COR-L47 (cell line): ENCODE measurements around the gene LGR4.
A peak's percentile ranks its signal among the peaks of the same experiment; 100 is the strongest.
"Not testable (repeated sequence)": the region's sequence is repeated elsewhere in the genome, so short reads cannot be mapped to it uniquely, and the experiment has no call there.

Experiments used
- DNase-seq: peaks from one replicate; lab custom pipeline; 2025; lab: John Stamatoyannopoulos, UW

The LGR4 gene

DNA sequence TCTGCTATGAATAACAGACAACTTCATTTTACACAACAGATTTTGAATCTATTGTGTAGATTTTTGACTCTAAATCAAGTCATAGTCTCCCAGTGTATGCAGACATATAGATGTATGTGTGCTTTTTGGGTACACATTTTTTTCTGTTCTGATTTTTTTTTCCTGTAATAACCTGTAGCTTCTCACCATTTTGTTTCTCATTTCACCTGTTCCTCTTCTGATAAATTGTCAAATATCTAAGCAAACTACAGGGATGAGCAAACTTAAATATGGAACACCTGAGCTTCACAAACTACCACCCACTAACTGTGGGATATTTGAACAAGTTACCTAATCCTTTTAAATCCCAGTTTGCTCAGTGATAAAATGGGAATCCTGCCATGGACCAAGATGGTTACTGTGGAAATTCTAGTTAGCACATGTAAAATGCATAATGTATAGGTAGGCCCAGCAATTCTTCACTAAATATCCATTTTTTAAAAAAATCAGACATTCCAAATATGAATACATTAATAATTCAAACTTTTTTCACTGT lies 15.7 kb downstream of the LGR4 start:
- no peak for DNase-seq

DNA sequence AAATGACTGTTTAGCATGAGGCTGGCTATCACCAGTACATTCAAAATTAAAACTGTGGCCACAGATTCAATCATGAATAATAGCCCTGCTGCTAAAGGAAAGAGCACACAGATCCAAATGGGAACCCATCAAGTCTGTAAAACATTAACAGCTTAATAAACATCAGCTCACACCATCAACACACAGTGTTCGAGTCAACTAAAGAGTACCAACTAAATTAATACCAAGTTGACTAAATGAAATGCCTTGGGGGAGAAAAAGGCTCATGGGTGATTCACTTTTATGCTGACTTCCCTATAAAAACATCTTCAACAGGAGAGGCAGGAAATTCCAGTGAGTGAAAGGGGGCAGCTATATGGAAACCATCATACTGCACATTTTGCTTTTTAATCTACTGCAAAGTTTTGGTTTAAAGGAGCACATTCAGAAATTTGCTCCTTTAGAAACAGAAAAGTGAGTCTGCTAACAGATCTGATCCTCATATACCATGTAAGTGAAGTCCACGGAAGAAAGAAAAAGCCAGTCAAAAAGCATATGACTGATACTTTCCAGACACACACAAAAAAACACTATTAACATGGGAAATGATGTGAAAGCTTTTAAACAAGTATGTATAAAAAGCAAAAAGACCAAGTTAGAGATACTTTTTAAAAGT lies 16.3 kb downstream of the LGR4 start:
- no peak for DNase-seq

DNA sequence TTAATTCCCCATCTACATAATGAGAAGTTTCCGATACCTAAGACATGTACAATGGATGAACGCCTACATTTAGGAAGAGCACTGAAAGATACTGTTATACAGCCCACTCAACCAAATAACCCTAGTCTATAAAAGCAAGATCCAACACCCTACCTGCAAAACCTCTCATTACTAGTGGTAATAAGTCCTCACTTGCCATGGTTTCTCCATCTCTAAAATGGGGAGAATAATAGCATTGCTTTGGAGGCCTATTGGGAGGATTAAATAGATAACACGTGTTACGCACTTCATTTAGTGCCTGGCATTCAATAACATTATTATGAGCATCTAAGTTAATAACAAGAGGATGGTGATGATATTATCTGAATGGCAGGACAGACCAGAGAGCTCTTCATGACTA lies 16.9 kb downstream of the LGR4 start:
- DNase-seq: no peak

DNA sequence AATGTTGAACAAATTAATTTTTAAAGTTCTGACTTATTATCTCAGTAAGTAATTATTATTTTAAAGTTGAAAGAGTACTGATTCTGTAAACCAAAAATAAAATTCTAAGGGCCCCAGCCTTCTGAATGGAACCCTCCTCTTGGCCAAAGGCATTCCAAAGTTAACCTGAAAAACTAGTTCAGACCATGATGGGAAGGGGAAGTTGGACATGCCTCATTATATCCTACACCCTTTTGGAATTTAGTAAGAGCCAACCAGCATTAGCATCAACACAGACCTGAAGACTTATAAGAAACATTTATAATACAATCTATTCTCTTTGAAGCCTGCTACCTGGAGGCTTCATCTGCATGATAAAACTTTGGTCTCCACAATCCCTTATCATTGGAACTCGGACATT lies 18.9 kb downstream of the LGR4 start:
- DNase-seq: no peak

DNA sequence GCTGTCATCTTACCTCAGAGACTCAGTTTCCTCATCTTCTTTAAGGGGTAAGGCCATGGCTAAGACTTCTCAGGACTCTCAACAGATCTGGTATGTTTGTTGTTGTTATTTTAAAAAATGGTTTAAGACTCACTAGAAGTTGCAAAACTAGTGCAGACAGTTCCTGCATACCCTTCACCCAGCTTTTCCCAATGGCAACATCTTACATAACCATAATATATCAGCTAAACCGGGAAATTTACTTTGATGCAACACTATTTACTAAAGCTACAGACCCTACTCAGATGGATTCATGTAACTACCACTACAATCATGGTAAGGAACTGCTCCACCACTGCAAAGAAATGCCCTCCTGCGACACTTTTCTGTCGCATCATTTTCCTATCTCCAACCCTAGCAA lies 20.4 kb downstream of the LGR4 start:
- no peak for DNase-seq

DNA sequence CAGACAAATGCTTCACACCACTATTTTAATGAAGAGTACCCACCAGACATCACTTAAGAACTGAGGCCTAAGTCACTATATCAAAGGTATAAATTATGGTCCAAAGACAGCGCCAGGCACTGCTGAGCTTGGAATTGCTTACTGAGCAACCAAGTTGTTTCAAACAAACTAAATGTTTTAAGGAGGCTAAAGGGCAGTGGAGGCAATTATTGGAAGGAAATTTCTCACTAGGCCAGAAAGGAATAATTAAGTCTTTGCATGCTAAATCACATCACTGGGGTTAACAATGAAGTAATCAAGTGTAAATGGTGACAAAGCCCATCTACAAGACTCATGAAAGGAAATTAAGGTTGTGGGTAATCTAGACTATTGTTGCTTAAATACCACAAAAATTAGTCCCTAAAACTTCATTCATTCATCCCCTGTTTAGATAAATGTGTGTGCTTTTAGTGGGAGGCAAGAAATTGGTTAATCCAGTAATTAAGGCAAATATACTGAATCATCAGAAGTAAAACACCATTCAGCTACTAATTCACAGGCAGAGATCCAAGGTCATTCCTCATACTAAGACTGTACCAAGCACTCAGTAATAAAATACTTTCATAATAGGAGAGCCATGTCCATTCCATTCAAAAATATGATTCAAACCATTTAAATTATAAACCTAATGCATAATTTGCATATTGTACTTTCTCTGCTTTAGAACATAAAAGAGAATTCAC lies 21.2 kb downstream of the LGR4 start:
- peak; percentile 59 for DNase-seq

DNA sequence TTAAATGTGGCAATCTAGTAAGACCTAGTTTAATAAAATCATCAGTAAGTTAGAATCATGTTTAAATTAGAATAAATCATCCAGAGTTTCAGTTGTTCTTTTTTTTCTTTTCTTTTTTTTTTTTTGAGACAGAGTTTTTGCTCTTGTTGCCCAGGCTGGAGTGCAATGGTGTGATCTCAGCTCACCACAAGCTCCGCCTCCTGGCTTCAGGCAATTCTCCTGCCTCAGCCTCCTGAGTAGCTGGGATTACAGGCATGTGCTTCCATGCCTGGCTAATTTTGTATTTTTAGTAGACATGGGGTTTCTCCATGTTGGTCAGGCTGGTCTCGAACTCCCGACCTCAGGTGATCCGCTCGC lies 24.4 kb downstream of the LGR4 start:
- not testable (repeated sequence) for DNase-seq

DNA sequence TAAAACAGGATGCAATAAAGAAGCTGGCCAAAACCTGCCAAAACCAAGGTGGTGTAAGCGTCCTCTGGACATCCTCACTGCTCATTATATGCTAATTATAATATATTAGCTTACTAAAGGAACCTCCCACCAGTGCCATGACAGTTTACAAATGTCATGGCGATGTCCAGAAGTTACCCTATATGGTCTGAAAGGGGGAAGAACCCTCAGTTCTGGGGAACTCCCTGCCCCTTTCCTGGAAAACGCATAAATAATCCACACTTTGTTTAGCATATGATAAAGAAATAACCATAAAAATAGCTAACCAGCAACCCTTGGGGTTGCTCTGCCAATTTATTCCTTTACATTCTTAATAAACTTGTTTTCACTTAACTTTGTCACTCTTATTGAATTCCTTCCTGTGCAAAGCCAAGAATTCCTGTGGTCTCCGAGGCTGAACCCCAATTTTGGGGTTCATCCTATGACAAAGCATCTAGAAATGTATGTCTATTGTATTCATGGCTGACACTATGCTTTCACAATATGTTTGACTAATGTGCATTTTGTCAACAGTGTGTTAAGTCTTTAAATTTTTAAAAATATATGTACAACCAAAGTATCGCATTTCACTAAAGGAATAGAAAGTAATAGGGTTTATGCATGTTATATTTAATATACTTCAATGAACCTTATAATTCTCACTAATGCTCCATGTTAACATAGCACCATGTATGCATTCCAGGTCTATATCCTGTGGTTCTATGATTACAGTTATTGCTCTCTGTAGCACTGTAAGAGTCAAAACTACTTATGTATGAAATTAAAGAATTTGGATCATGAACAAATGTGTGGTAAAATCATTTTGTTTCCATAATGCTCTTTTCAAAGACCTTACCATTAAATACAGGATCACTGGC lies 25.1 kb downstream of the LGR4 start:
- no peak for DNase-seq

DNA sequence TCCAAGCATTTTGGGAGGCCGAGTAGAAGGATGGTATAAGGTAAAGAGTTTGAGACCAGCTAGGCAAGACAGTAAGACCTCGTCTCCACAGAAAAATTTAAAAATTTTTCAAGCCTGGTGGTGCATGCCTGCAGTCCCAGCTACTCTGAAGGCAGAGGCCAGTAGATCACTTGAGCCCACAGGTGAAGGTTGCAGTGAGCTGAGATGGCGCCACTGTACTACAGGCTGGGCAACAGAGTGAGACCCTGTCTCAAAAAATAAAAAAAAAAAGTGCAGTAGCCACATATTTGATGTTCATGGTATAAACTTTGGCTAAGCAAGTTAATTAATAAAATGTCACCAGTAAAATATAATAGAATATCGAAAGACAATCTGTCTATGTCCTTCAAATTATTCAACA lies 27.0 kb downstream of the LGR4 start:
- no peak for DNase-seq

DNA sequence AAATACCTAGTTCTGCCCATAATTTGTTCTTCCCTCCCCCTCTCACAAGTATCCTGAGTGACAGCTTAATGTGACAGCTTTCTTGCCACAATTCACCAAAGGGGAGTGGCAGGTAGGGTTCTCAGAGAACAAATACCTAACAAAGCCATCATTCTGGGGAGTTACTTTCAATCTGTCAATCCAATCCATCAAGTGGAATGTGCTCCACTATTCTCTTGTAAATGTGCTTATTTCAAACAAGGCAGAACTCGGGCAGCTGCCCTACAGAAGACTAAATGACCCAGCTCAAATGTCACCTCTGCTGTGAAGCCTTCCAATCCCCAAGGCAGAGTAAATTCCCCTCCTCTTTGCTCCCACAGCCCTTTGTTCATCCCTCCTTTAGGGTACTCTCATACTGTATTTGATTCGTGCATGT lies 27.8 kb downstream of the LGR4 start:
- peak; percentile 62 for DNase-seq

DNA sequence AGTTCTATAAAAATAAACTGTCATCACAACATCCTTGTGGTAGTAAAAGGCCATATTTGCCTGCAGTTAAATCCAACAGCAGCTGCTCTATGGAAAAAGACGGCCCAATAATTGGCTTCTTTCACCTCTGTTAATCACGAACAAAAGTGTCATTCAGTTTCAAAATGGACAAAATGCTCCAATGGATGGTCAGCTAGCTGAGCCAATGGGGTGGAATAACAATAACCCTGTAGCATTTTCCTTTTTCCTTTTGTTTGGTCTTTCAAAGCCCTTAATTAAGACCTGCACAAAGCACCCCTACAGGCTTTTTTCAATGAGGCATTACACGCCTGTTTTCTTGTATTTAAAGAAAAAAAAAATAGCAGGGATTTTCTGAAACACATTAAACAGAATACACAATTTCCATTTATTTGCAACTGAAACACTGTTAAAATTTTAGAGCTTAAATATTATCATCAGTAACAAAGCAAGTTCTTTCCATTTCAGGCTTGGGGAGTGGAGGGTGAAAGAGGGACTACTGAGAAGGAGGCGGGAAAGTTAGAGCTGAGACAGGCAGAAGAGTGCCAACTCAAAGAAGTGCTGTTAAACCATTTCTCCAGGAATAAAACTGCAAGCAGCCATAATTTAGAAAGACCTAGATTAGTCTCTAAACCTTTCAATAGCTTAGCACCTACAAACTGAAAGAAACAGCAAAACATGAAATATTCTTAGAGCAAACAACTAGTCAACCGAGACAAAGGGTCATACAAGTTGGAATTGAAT lies 28.7 kb downstream of the LGR4 start:
- DNase-seq: peak; percentile 97

DNA sequence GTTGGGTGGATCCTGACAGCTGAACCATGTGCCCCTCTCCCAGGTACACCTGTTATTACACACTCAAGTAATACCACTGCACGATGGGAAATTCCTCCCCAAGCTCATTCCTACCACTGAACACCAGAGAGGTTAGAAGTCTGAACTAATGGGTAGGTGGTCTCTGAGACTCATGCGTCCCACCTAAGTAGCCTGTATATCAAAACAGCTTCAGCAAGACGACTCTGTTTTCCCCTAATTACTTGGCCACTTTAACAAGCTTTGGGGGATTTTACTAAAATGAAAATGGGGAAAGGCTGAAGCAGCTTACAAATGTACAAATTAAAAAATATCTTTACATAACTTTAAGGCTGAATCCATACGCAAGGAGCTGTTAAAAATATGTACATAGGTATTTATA lies 29.4 kb downstream of the LGR4 start:
- DNase-seq: no peak

DNA sequence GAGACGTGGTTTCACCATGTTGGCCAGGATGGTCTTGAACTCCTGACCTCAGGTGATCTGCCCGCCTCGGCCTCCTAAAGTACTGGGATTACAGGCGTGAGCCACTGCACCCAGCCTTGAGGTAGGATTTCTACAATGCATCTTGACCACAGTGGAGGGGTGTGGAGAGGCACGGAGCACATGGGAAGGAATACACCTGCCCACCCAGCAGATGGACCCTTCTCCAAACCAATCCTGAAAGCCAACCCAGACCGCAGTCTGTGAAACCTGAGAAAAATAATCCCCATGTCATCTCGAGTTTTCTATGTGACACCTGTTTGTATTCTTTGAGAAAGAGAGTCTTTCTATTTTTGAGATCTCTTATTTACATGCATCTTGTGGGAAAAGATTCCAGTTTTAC lies 32.5 kb downstream of the LGR4 start:
- DNase-seq: no peak

DNA sequence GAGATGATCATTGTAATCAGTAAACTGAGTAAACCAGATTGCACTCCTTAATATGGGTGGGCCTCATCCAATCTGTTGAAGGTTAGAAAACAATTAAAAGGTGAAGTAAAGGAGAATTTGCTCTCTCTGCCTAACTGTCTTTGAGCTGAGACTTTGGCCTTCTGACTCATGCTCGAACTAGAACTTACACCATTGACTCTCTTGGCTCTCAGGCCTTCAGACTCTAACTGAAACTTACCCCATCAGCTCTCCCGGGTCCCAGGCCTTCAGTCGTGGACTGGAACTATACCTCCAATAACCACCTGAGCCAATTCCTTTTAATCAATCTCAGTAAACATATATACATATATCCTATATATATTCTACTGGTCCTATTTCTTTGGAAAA lies 34.0 kb downstream of the LGR4 start:
- DNase-seq: no peak

DNA sequence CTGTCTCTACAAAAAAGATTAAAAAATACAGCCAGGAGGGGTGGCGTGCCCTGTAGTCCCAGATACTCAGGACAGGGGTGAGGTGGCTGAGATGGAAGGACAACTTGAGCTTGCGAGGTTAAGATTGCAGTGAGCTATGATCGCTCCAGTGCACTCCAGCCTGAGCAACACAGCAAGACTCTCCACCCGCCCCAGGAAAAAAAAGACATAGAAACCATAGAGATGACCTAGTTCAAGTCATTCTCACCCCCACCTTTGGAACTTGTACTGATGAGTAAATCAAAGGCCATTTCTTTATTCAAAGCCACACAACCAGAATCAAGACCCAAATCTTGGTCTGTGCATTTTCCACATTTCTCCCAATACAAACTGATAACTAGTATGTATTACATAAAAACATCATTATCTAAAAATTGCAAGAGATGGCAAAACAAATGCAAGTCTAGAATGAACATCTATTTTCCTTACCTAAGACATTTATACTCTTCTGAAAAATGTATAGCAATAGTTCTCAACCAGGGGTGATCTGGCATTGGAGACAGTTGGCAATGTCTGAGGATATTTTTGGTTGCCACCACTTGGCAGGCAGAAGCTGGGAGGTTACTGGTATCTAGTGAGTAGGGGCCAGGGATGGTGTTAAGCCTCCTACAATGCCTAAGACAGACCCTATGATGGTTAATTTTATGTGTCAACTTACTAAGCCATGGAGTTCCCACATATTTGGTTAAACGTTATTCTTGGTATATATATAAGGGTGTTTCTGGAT lies 34.6 kb downstream of the LGR4 start:
- no peak for DNase-seq

DNA sequence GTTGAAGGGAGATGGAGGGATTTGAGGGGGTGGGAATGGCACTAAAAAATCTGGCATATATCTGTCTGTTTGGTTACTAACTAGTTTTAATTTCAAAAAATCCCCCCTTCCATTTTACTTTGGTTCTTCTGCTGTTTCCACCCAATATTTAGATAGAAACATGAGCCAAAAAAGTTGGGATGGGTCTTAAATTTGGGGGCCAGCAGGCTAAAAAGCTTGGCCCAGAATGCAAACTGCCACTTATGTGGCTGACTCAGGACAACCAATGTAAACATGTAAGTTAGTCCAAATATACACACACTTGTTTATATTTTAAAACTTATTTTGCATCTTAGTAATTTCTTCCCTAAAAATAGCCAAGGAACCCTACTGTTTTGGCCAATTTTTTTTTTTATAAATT lies 35.7 kb downstream of the LGR4 start:
- DNase-seq: no peak

DNA sequence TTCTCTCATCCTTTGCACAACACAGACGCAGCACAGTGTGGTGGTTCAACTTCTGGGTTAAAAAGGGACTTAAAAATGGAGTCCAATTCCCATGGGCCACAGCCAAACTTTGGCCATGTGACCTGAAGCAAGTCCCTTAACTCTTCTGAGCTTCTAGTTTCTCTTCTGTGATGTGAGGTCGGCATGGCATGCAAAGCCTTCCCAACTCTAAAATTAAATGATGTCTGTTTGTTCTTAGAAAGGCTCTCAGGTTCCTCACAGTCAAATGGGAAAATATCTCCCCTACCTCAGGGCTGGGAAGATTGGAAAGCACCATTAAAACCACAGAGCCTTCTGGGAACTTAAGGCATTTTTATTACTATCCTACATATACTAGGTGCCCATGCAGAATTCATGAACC lies 38.8 kb downstream of the LGR4 start:
- no peak for DNase-seq

DNA sequence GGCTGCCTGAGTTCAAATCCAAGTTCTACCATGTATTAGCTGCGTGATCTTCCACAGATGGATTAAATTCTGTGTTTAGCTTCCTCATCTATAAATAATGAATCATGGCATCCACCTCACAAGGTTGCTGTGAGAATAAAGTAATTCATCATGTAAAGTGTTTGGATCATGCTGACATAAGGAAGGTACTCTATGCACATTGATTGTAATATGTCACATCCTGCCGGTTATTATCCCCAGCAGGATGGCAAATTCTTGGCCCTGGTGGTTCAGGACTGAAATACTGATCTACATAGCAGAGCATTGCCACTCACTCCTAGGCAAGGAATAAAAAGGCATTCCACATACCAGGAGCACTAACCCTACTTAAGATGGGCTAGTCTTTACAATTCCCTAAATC lies 40.8 kb downstream of the LGR4 start:
- no peak for DNase-seq

DNA sequence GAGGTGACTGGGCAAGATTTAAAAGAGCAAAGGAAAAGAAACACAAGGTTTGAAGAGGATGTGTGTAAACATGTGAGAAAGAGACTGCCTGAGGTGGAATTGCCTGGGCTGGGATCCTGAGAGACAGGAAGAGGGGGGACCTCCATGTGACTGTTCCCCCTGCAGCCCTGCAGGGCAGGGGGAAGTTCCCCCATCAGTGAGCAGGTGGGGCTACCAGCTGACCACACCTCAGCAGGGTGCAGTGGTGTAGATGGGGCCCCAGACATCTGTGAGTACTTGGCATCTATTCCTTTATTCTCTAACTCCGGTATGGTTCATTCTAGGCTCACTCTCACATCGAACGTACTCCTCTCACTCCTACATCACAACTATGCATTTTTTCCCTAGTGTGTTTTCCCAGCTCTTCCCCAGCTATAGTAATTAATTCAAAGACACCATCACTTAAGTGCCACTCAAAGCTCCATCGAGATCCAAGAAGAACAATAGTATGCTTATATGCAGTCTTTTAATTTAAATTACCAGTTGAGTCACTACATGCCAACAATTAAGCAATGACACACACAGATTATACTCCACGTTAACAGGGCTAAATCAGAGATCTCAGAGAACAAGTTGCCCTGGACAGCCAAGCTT lies 42.7 kb downstream of the LGR4 start:
- peak; percentile 73 for DNase-seq

DNA sequence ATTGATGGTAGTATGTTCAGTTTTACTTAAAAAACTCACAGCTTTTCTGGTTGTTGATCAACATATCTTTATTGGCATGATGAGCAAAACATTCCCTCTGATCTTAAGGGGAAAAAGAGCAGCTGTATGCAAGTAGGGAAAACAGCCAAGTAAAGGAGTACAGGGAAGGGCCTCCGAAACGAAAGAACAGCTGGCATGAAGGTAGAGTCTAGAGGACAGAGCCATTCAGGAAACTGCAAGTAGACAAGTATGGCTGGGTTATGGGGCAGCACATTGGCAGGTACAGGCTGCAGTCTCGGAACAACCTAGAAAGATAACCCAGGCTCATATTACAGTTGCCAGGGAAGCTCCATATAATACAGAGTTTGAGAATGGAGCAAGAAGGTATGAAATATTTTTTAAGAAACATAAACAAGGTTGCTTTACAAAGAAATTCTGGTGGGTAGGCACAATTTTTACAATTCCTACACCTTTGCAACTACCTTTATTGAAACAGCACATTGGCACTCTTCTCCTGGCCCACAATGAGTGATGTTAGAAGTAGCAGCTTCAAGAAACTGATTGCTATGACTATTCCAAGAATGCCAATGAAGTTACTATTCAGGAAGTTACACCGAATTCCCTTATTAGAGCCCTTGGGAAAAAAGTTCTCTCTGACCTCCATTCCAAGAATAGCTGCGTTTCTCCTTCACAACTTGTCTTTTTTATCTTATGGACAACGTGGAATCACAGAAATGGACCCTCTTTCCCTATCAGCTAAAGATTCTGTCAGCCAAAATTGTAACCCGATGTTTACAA lies 45.2 kb downstream of the LGR4 start:
- no peak for DNase-seq
